Testis (tissue), 3 donors: ENCODE results near the gene GRM4. TPM values are rescaled to one million over a fixed set of nuclear protein-coding genes. Genes with fewer than 3 reads are reported as not detected.

Experiments used
- DNase-seq: peaks from one replicate; pipeline ENCODE4 v3.0.0-alpha.2; 2019
- H3K27ac ChIP-seq, 2 donors: fragments of 200-600 bp; sonication (generic); one replicate each; pipeline ENCODE4 v1.5.1; 2019
- H3K27me3 ChIP-seq: fragments of 200-600 bp; sonication (generic); one replicate; pipeline ENCODE4 v1.5.1; 2019
- H3K36me3 ChIP-seq: fragments of 200-600 bp; sonication (generic); one replicate; pipeline ENCODE4 v1.5.1; 2017; ENCODE audit warnings: low read depth; ENCODE audit errors: missing control alignments
- H3K4me1 ChIP-seq: fragments of 200-600 bp; sonication (generic); one replicate; pipeline ENCODE4 v1.5.1; 2019
- H3K4me3 ChIP-seq, 2 donors: fragments of 200-600 bp; sonication (generic); one replicate each; pipeline ENCODE4 v1.5.1; 2017 to 2019
- H3K9me3 ChIP-seq: fragments of 200-600 bp; sonication (generic); one replicate; pipeline ENCODE4 v1.5.1; 2017
- CTCF ChIP-seq, 3 experiments: fragments of 450-650 bp in 2 of 3; fragments of 200-600 bp in 1 of 3; sonication (generic) in 1 of 3; IDR thresholded peaks; one replicate each; pipeline ENCODE4 v1.5.1; 2016 to 2019; ENCODE audit warnings: antibody characterized with exemption in 3 of 3, mild to moderate bottlenecking in 2 of 3, moderate library complexity in 1 of 3
- POLR2A ChIP-seq: fragments of 450-650 bp; IDR thresholded peaks from one replicate; pipeline ENCODE4 v1.6.1; 2017; ENCODE audit warnings: antibody characterized with exemption, mild to moderate bottlenecking, moderate library complexity
- WGBS, 2 donors: methylation state at CpG; one replicate each; pipeline ENCODE4 v1.1.5; 2018; 5-methylcytosine and 5-hydroxymethylcytosine counted together
- intact Hi-C: fragments of 100-400 bp; cut with DNase I; formaldehyde crosslinking; loops from one replicate; pipeline ENCODE4 v1.15.1; 2023; ENCODE audit warnings: low total_unique reads
- microRNA counts, 2 donors: library from miRNA; unstranded; fragments of <30 nt; microRNA quantifications; one replicate each; lab custom pipeline; 2016
- microRNA-seq, 2 donors: library from miRNA; unstranded; fragments of <30 nt; microRNA quantifications; one replicate each; pipeline ENCODE4, GENCODE V29; 2016; ENCODE audit warnings: borderline number of aligned reads in 2 of 2, borderline replicate concordance in 1 of 2
- polyA plus RNA-seq: library from polyadenylated mRNA; stranded (reverse); fragments of 350-450 nt; fragmentation: Illumina TruSeq; extraction: RNeasy Lipid Tissue Mini Kit (QIAGEN cat#74804); gene quantifications from one replicate; pipeline ENCODE4 v1.2.3, GENCODE V29; 2014; ENCODE audit warnings: low read depth, low replicate concordance; ENCODE audit not compliant: insufficient read depth
- small RNA-seq, 2 donors: library from RNA; depleted of rRNA; stranded (forward); fragments of <200 nt; gene quantifications; one replicate each; pipeline ENCODE3, GENCODE V24; 2016
- total RNA-seq, 2 donors: library from RNA; depleted of rRNA; stranded (reverse); fragments of >200 nt; gene quantifications; one replicate each; pipeline ENCODE4 v1.2.3, GENCODE V29; 2016

GRM4 gene
- total and polyA plus RNA-seq, 3 donors from 2014 or later, result 1.6 to 3.5 (median 3.5) TPM

GRCh38 chr6:33974030-33974429, 171.9 kb downstream of the GRM4 start:
- no peak overlapping the region for H3K27ac ChIP-seq
- DNase-seq, result no peak
- H3K36me3 ChIP-seq, result no peaks in the 10 kb centered on the region
- H3K27me3 ChIP-seq, result no peaks in the 10 kb centered on the region
- H3K4me3 ChIP-seq, result no peak overlapping the region
- TF ChIP-seq POLR2A, result no peak
- no peak for TF ChIP-seq CTCF (IDR thresholded peaks at IDR 0.05)
- WGBS, 2 donors, result 69 to 86% methylated on average over 4 of the region's 4 CpGs
- no peaks in the 10 kb centered on the region for H3K4me1 ChIP-seq
- no peaks in the 10 kb centered on the region for H3K9me3 ChIP-seq
- intact Hi-C loops, result no loop called here

- 70 to 80% methylated on average over 4 of the region's 4 CpGs for WGBS, 2 donors
- no peak for DNase-seq
- no peak overlapping the region for H3K27ac ChIP-seq
- no peaks in the 10 kb centered on the region for H3K9me3 ChIP-seq
- H3K36me3 ChIP-seq, result no peaks in the 10 kb centered on the region
- H3K27me3 ChIP-seq, result no peaks in the 10 kb centered on the region
- no peaks in the 10 kb centered on the region for H3K4me1 ChIP-seq
- TF ChIP-seq POLR2A (no peak), CTCF (IDR thresholded peaks at IDR 0.05) (no peak)
- no peak overlapping the region for H3K4me3 ChIP-seq
- intact Hi-C loops, result no loop called here
Observed at GRCh38 chr6:33971580-33971979, 174.3 kb downstream of the GRM4 start.

MicroRNAs within 50 kb of the gene (microRNA counts, 767-probe panel; counts per million panel counts)
- 0 to 152 counts per million in 2 donors for microRNA hsa-miR-1275 (lab: Ali Mortazavi, UCI)

Small RNA genes within 50 kb of the gene (microRNA-seq; reads per million reads assigned to microRNA genes)
- gene MIR1275, result 0 to 0.70 reads per million in 2 donors

Small RNA genes within 50 kb of the gene (small RNA-seq; reads per million reads assigned to genes)
- gene MIR1275, result 0 reads per million in 2 donors

Other genes with a start within 250 kb of the GRM4 start
- 100 to 1,000 TPM; 136 to 204 TPM for gene HMGA1, start 90.8 kb upstream of the GRM4 start, total RNA-seq
- 184 TPM for gene HMGA1, start 90.8 kb upstream of the GRM4 start, polyA plus RNA-seq
- gene SMIM29, start 102.9 kb upstream of the GRM4 start, total RNA-seq, result 10 to 100 TPM; 27.6 to 35.8 TPM
- 19.3 TPM for gene SMIM29, start 102.9 kb upstream of the GRM4 start, polyA plus RNA-seq
- 10 to 100 TPM; 24.0 to 28.3 TPM for gene NUDT3, start 246.6 kb upstream of the GRM4 start, total RNA-seq
- gene NUDT3, start 246.6 kb upstream of the GRM4 start, polyA plus RNA-seq, result 18.7 TPM